LHCN-M2 (cell line): ENCODE results near the gene GPC6. TPM values are rescaled to one million over a fixed set of nuclear protein-coding genes. Genes with fewer than 3 reads are reported as not detected.
A peak's percentile ranks its signal among the peaks of the same experiment; 100 is the strongest.
"Not testable (repeated sequence)": the region's sequence is repeated elsewhere in the genome, so short reads cannot be mapped to it uniquely, and the experiment has no call there.

Experiments
- DNase-seq: peaks from one replicate; pipeline ENCODE4 v3.0.0-alpha.2; 2012; ENCODE audit warnings: low read depth
- total RNA-seq: library from RNA; depleted of rRNA; stranded (reverse); fragments of >200 nt; gene quantifications from 2 replicates; pipeline ENCODE4 v1.2.3, GENCODE V29; 2014

GPC6 gene
- total RNA-seq, 1 experiment from 2014 or later: 17.0 TPM

GRCh38 chr13:94195715-94196114, 969.1 kb downstream of the GPC6 start:
- peak; percentile 99 for DNase-seq

GRCh38 chr13:94196413-94196812, 969.8 kb downstream of the GPC6 start:
- DNase-seq: no peak

DNA sequence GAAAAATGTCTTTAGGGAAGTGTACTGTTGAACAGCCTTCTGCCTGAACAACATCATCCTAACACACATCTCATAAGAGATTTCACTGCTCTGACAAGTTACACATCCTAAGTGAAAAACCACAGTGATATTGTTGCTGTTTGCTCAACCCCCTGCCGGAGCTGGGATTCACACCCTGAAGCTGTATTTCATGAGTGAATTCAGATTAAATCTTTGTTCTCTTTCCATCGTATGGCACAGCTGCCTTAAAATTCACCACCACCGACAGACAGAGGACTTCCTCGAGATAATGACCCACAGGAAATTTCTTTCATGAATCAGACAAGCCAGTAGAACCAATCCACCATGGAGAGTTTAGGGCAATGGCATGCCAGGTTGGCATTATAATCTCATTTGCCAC, 972.1 kb downstream of the GPC6 start:
- peak; percentile 83 for DNase-seq

DNA sequence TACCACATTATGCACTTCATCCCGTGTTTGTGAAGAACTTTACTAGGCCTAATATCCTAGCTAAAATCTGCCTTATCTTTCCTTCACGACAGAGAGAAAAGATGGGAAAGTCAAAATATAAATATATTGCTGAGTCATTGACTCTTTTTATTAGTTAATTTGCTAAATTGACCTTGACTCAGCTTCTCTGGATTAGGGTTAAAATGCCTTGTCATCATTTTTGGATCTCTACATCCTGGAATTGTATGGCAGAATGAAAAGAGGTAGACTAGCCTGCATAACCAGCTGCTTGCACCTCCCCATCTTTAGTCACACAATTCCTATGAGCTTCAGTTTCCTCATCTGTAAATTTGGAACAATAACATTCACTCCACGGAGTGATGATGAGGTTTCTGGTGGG, 972.5 kb downstream of the GPC6 start:
- DNase-seq: no peak

DNA sequence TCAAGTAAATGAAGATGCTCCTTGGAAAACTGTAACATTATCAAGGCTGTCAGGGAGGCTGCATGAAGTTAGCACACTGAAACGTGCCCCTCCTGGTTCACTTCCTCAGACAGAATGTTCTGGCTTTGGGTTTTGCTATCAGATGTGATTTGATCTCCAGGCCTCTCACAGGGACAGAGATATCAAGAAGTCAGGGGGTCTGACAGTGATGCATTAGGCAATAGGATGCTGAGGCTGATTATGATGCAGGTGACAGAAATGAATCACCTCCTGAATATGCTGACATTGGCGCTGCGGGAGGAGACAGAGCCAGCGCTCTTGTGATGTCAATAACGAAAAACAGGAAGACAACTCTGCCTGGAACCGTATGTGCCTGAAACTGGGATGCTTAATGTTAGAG, 974.4 kb downstream of the GPC6 start:
- no peak for DNase-seq

- DNase-seq: no peak
Measured at GRCh38 chr13:94204163-94204562, 977.6 kb downstream of the GPC6 start.

GRCh38 chr13:94204946-94205345, 978.3 kb downstream of the GPC6 start:
- DNase-seq: no peak

GRCh38 chr13:94205896-94206295, 979.3 kb downstream of the GPC6 start:
- peak; percentile 21 for DNase-seq

- DNase-seq: peak; percentile 76
Measured at GRCh38 chr13:94209117-94209516, 982.5 kb downstream of the GPC6 start.

- DNase-seq: not testable (repeated sequence)
Measured at GRCh38 chr13:94209913-94210312, 983.3 kb downstream of the GPC6 start.

DNA sequence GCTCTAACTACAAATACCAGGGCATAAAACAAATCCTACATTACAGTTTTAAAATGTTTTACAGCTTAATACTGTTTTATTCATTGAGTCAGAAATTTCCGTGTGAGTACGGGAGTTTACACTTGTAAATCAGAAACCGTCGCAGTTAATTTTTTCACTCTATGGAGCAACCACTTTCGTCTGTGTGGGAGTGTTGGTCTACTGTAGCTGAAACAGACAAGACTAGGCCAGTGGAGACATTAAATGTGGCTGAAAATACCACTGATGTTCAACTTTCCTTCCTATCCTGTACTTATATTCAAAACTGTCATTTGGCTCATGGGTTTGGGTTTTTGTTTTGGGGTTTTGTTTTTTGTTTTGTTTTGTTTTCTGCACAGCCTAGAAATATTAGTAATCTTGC, 984.2 kb downstream of the GPC6 start:
- DNase-seq: no peak

DNA sequence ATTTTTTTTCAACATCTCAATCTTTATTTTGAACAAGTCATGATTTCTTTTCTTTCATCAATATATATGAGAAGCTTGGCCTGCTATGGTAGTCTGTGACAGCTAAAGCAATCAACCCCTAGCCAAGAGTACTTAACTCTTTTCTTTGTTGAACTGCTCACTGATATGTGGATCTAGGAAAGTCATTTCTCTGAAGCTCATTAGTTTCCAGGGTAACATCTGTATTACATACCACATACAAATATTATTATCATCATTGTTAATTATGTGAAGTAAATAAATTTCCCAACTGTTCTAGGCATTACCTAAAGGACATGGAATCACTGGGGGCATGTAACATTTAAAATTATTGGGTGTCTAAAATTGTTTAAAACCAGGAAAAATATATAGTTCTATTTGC, 985.6 kb downstream of the GPC6 start:
- DNase-seq: no peak

DNA sequence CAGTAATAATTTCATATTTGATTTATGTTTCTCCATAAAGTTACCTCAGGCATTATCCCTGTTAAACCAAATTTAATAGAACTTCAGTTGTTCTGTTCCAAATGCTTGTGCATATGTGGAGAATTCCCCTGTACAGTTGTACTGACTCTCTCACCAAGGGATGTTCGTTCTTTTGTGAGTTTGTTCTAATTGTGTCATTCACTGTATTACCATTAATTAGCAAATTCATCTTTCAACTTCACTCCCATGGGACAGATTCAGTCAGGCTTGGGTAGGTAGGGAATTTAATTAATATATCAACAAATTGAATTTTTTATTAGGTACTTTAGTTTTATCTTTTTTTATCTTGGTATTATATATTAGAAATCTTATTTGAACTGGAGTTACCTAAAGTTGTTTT, 987.5 kb downstream of the GPC6 start:
- DNase-seq: no peak

DNA sequence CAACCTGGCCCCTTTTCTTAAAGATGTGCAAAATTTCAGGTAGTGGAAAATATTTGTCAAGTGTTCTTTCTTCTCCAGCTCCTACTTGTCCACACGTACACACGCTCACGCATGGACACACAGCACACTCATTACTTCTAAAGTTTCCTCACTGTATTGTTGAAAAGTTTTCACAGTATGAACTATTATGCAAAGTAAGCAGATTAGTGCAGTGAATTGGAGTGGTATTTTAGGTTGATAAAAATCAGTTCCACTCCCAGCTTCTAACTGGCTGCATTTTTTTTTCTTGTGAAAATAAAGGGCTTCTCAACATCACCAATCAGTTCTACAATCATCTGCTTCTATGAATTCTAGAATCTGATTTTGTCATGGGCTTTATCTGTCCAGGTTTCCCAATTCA, 988.4 kb downstream of the GPC6 start:
- no peak for DNase-seq

DNA sequence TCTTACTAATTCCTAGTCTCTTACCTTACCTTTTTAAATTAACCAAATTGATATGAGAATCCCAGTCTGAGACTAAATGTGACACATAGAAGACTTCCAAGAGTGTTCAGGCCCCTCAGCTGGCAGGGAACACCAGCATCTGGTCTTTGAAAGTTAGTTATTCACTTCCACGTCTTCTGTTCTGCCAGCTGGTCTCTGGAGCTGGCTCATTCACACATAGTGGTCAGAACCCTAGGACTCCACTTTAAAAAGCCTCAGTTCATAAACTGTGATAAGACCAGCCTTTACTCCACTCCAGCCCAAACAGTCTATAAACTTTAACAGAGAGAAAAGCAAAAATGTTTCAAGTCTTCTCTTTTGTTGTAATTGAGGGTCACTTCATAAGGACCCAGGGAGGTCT, 989.9 kb downstream of the GPC6 start:
- no peak for DNase-seq

- DNase-seq: no peak
Measured at GRCh38 chr13:94217370-94217769, 990.8 kb downstream of the GPC6 start.

DNA sequence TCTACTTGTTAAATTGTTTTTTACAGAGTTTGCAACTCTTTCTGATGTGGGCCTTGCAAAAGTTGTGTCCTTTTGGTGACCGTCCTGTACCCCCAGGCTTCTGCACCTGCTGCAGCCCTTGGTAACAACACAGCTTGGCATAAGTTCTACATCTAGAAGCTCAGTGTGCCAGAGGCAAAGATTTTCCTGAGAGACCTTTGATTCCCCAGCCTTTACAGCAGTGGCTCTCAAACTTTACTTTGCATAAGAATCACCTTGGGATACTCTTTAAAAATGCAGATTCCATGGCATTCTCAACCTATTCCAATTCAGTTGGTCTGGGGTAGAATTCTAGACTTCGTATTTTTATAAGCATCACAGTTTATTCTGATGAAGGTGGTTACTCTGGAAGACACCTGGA, 991.9 kb downstream of the GPC6 start:
- no peak for DNase-seq

GRCh38 chr13:94218951-94219350, 992.3 kb downstream of the GPC6 start:
- DNase-seq: no peak

- no peak for DNase-seq
Measured at GRCh38 chr13:94224670-94225069, 998.1 kb downstream of the GPC6 start.

DNA sequence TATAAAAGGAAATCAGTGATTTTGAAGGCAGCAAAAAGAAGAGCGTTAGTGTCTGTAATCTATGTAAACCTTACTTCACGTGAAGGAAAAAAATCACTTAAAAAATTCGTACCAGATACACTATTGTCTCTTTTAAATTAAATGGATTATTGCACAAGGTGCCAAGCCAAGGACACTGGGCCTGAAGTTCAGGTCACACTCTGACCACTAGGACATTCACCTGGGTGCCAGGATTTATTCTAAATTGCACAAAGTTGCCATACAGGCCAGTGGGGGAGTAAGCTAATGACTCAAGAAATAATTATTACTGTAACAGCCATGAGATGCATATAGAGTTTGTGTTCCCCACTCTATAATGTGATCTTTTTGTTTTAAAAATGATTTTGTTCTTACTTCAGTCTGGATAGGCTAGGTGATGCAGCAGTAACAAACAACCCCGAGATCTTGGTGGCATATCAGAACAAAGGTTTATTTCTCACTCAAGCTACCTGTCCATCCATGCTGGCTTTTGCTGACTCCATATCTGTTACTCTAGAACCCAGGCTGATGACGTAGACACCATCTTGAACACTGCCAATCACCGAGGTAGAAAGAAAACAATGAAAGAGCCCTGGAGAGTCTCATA, 1000.8 kb downstream of the GPC6 start:
- DNase-seq: no peak

GRCh38 chr13:94228763-94229162, 1002.2 kb downstream of the GPC6 start:
- peak; percentile 62 for DNase-seq

GRCh38 chr13:94232161-94232950, 1005.7 kb downstream of the GPC6 start:
- DNase-seq: no peak

- DNase-seq: peak; percentile 45
Measured at GRCh38 chr13:94232956-94233355, 1006.3 kb downstream of the GPC6 start.
